ENCODE data around the gene KCNQ1. TPM values are rescaled to one million over a fixed set of nuclear protein-coding genes. Genes with fewer than 3 reads are reported as not detected.

KCNQ1 gene
- total and polyA plus RNA-seq, 9 of the 15 experiments (the other 6 are each of a cell fraction or from before 2014, with no cell fraction given), result 0.44 TPM; not detected in 8

- Histone ChIP-seq H3K36me3 (ENCODE audit: control insufficient read depth, insufficient read depth, low read length) (no peaks in the 10 kb centered on the region), H2AFZ (ENCODE audit: low read depth, low read length) (no peak overlapping the region), H3K9me1 (ENCODE audit: control insufficient read depth, insufficient read depth, low read length) (no peaks in the 10 kb centered on the region), H3K27me3 (ENCODE audit: control insufficient read depth in 2 of 2, insufficient read depth in 2 of 2, low read length in 2 of 2) (peaks cover 35 to 93% of the 10 kb centered on the region in 2 experiments), H4K20me1 (replicated peaks; ENCODE audit: control insufficient read depth, insufficient read depth, low read length) (0 out of 2 replicates have a peak, but pooled peaks cover 6% of the 10 kb centered on the region), H3K4me3 (no peak overlapping the region), H3K4me2 (ENCODE audit: insufficient read depth, low read length) (no peak overlapping the region), H3K79me2 (ENCODE audit: control insufficient read depth, insufficient read depth, low read length) (no peaks in the 10 kb centered on the region), H3K9me3 (replicated peaks; ENCODE audit: control insufficient read depth, insufficient read depth, low read depth, low read length) (no peaks in the 10 kb centered on the region), H3K9ac (ENCODE audit: insufficient read depth in 1 of 2, low read depth in 2 of 2, low read length in 2 of 2) (no peak overlapping the region; a peak in 1 of 4 replicates), H3K27ac (ENCODE audit: extremely low read depth, low read depth, low read length) (no peak overlapping the region), H3K4me1 (replicated peaks in 1 of 2; ENCODE audit: control insufficient read depth in 2 of 2, insufficient read depth in 2 of 2, low read length in 2 of 2) (peaks cover 0 to 32% of the 10 kb centered on the region in 2 experiments; a peak in 2 of 5 replicates)
- in situ Hi-C loops (cut with MboI) (loop anchor here (10.0 kb wide), 1 partner anchor 314 kb away; no protein-coding TSS in a partner anchor), intact Hi-C loops (cut with micrococcal nuclease) (no loop called here)
- no peak for ATAC-seq
- FAIRE-seq, result no peak
- CTCF ChIA-PET (ENCODE audit: low intra/inter-chr PET ratio), result no interaction called here
- BruUV-seq (replicated peaks), result no TSS peak
- DNase-seq (ENCODE audit: extremely low read depth in 1 of 4, low spot score in 3 of 4), result no peak
- WGBS (ENCODE audit: insufficient coverage, low coverage, missing lambda C conversion rate), result 1% methylated on average over 8 of the region's 8 CpGs
- POLR2A ChIA-PET, result no interaction called here
- TF ChIP-seq ZNF408 (CRISPR knock-in tag; IDR thresholded peaks at IDR 0.05; ENCODE audit: low read depth) (no peak), ZNF507 (tag; conservative IDR thresholded peaks at IDR 0.05) (no peak), NFATC3 (IDR thresholded peaks at IDR 0.05) (no peak), ZHX1 (conservative IDR thresholded peaks at IDR 0.05; ENCODE audit: low read length) (no peak), XRCC5 (IDR thresholded peaks at IDR 0.05; ENCODE audit: low read depth, low read length) (no peak), HEY1 (CRISPR knock-in tag; IDR thresholded peaks at IDR 0.05; ENCODE audit: borderline replicate concordance) (no peak), CCNT2 (IDR thresholded peaks at IDR 0.05; ENCODE audit: borderline replicate concordance, extremely low read depth, insufficient read length, low read depth, low read length) (no peak), ZNF280B (CRISPR knock-in tag; IDR thresholded peaks at IDR 0.05) (no peak), SP1 (CRISPR knock-in tag; IDR thresholded peaks at IDR 0.05) (no peak), TEAD1 (CRISPR knock-in tag; IDR thresholded peaks at IDR 0.05) (no peak), ZBTB9 (CRISPR knock-in tag; IDR thresholded peaks at IDR 0.05) (no peak)
- TF ChIP-seq, protein P1, sequence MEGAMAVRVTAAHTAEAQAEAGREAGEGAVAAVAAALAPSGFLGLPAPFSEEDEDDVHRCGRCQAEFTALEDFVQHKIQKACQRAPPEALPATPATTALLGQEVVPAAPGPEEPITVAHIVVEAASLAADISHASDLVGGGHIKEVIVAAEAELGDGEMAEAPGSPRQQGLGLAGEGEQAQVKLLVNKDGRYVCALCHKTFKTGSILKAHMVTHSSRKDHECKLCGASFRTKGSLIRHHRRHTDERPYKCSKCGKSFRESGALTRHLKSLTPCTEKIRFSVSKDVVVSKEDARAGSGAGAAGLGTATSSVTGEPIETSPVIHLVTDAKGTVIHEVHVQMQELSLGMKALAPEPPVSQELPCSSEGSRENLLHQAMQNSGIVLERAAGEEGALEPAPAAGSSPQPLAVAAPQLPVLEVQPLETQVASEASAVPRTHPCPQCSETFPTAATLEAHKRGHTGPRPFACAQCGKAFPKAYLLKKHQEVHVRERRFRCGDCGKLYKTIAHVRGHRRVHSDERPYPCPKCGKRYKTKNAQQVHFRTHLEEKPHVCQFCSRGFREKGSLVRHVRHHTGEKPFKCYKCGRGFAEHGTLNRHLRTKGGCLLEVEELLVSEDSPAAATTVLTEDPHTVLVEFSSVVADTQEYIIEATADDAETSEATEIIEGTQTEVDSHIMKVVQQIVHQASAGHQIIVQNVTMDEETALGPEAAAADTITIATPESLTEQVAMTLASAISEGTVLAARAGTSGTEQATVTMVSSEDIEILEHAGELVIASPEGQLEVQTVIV (CRISPR knock-in tag; IDR thresholded peaks at IDR 0.05; ENCODE audit: borderline replicate concordance), result no peak
- TF ChIP-seq, protein P2, sequence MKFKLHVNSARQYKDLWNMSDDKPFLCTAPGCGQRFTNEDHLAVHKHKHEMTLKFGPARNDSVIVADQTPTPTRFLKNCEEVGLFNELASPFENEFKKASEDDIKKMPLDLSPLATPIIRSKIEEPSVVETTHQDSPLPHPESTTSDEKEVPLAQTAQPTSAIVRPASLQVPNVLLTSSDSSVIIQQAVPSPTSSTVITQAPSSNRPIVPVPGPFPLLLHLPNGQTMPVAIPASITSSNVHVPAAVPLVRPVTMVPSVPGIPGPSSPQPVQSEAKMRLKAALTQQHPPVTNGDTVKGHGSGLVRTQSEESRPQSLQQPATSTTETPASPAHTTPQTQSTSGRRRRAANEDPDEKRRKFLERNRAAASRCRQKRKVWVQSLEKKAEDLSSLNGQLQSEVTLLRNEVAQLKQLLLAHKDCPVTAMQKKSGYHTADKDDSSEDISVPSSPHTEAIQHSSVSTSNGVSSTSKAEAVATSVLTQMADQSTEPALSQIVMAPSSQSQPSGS (CRISPR knock-in tag; IDR thresholded peaks at IDR 0.05), result no peak
Observed at GRCh38 chr11:2518983-2519340, 74.2 kb downstream of the KCNQ1 start.
